SK-N-SH (cell line): Measurements from ENCODE around the gene ANKEF1.

Experiments
- CTCF ChIP-seq: fragments of 200-600 bp; sonication (generic); IDR thresholded peaks from 2 replicates; pipeline ENCODE4 v1.6.1; 2017; ENCODE audit warnings: antibody characterized with exemption, mild to moderate bottlenecking, moderate library complexity
- EP300 ChIP-seq, 2 experiments: IDR thresholded peaks; 2 replicates each; pipeline versions ENCODE4 v1.4.0 to v1.6.1; 2012; ENCODE audit warnings: borderline replicate concordance in 1 of 2, low read depth in 1 of 2, low read length in 1 of 2
- FOXM1 ChIP-seq: IDR thresholded peaks from 2 replicates; pipeline ENCODE4 v1.4.0; 2012; ENCODE audit warnings: low read depth, mild to moderate bottlenecking
- GABPA ChIP-seq: IDR thresholded peaks from 2 replicates; pipeline ENCODE4 v1.4.0; 2012; ENCODE audit warnings: low read depth, mild to moderate bottlenecking
- POLR2AphosphoS5 ChIP-seq: IDR thresholded peaks from 2 replicates; pipeline ENCODE4 v1.6.1; 2012; ENCODE audit warnings: low read depth, low read length
- REST ChIP-seq: IDR thresholded peaks from 2 replicates; pipeline ENCODE4 v1.6.1; 2012; ENCODE audit warnings: mild to moderate bottlenecking, low read depth, low read length, moderate library complexity
- RFX5 ChIP-seq: IDR thresholded peaks from 2 replicates; pipeline ENCODE4 v1.6.1; 2012; ENCODE audit warnings: mild to moderate bottlenecking, improper control_type of control experiment, low read length
- SIN3A ChIP-seq: IDR thresholded peaks from 2 replicates; pipeline ENCODE4 v1.6.1; 2012; ENCODE audit warnings: low read depth, mild to moderate bottlenecking, low read length, moderate library complexity, borderline replicate concordance
- SMC3 ChIP-seq: IDR thresholded peaks from 2 replicates; pipeline ENCODE4 v1.6.1; 2012; ENCODE audit warnings: low read depth, low read length, improper control_type of control experiment
- TAF1 ChIP-seq: IDR thresholded peaks from 2 replicates; pipeline ENCODE4 v1.6.1; 2012; ENCODE audit warnings: low read depth, mild to moderate bottlenecking, low read length, moderate library complexity, borderline replicate concordance
- USF1 ChIP-seq: IDR thresholded peaks from 2 replicates; pipeline ENCODE4 v1.4.0; 2012; ENCODE audit warnings: low read depth, borderline replicate concordance

DNA sequence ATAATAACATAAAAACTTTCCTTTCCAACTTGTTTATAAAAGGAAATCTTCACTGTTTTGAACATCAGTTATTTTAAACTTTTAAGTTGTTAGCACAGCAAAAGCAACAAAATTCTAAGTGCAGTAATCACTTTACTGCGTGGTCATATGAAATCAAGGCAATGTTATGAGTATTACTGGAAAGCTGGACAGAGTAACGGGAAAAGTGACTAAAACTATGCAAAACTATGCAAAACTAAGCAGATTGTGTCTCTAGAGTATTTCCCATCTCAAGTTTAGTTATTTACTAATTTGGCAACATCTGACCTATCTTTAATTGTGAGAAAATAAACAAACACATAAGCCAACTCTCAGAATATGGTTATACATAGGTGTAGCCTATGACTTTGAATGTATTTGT lies 10.9 kb upstream of the ANKEF1 start:
- TF ChIP-seq CTCF (no peak), SIN3A (no peak), FOXM1 (no peak), USF1 (no peak), RFX5 (no peak), SMC3 (no peak), TAF1 (no peak), EP300 (IDR thresholded peaks at IDR 0.05; ENCODE audit: borderline replicate concordance in 1 of 2, low read depth in 1 of 2, low read length in 1 of 2) (no peak), POLR2AphosphoS5 (no peak), GABPA (no peak), REST (no peak)
